H9 (cell line): ENCODE data around the gene DNAJC17. TPM values are rescaled to one million over a fixed set of nuclear protein-coding genes. Genes with fewer than 3 reads are reported as not detected.

Source experiments
- DNase-seq: peaks from one replicate; pipeline ENCODE4 v3.0.0-alpha.2; 2017
- H2AFZ ChIP-seq: one replicate; pipeline ENCODE4 v1.6.1; 2013; ENCODE audit warnings: mild to moderate bottlenecking, low read length, control low read depth, moderate library complexity
- H2AK5ac ChIP-seq: 2 replicates; pipeline ENCODE4 v1.6.1; 2013; ENCODE audit warnings: low read length, control low read depth, mixed read lengths; ENCODE audit not compliant: insufficient read length
- H2BK120ac ChIP-seq: one replicate; pipeline ENCODE4 v1.6.1; 2013; ENCODE audit warnings: low read depth, mild to moderate bottlenecking, low read length, control low read depth, inconsistent platforms; ENCODE audit not compliant: poor library complexity, severe bottlenecking
- H2BK12ac ChIP-seq: 2 replicates; pipeline ENCODE4 v1.6.1; 2013; ENCODE audit warnings: low read length, control low read depth, mixed read lengths, low read depth; ENCODE audit not compliant: insufficient read length
- H2BK15ac ChIP-seq: 2 replicates; pipeline ENCODE4 v1.6.1; 2013; ENCODE audit warnings: low read depth, low read length, control low read depth
- H2BK20ac ChIP-seq: one replicate; pipeline ENCODE4 v1.6.1; 2013; ENCODE audit warnings: low read depth, mild to moderate bottlenecking, low read length, control low read depth, inconsistent platforms; ENCODE audit not compliant: poor library complexity, severe bottlenecking
- H2BK5ac ChIP-seq: 2 replicates; pipeline ENCODE4 v1.6.1; 2013; ENCODE audit warnings: low read length, control low read depth, mixed read lengths; ENCODE audit not compliant: insufficient read length
- H3K14ac ChIP-seq: 2 replicates; pipeline ENCODE4 v1.6.1; 2013; ENCODE audit warnings: low read length, control low read depth; ENCODE audit not compliant: insufficient read depth
- H3K18ac ChIP-seq: 2 replicates; pipeline ENCODE4 v1.6.1; 2013; ENCODE audit warnings: low read depth, mild to moderate bottlenecking, mixed read lengths, low read length, control low read depth; ENCODE audit not compliant: insufficient read length
- H3K23ac ChIP-seq: 2 replicates; pipeline ENCODE4 v1.6.1; 2013; ENCODE audit warnings: low read length, control low read depth, mixed read lengths, low read depth; ENCODE audit not compliant: insufficient read length
- H3K23me2 ChIP-seq: 2 replicates; pipeline ENCODE4 v1.6.1; 2013; ENCODE audit warnings: low read depth, mild to moderate bottlenecking, mixed read lengths, low read length, control low read depth; ENCODE audit not compliant: insufficient read length, poor library complexity, severe bottlenecking
- H3K27ac ChIP-seq: 2 replicates; pipeline ENCODE4 v1.5.1; 2013; ENCODE audit warnings: low read length, control low read depth, mixed read lengths, low read depth; ENCODE audit not compliant: insufficient read length
- H3K27me3 ChIP-seq: 2 replicates; pipeline ENCODE4 v1.6.1; 2013; ENCODE audit warnings: low read length, control low read depth, inconsistent platforms; ENCODE audit not compliant: insufficient read depth
- H3K4ac ChIP-seq: 2 replicates; pipeline ENCODE4 v1.6.1; 2013; ENCODE audit warnings: low read depth, mild to moderate bottlenecking, control low read depth, inconsistent platforms, low read length, moderate library complexity
- H3K4me1 ChIP-seq: 2 replicates; pipeline ENCODE4 v1.6.1; 2013; ENCODE audit warnings: low read length, control low read depth, inconsistent platforms; ENCODE audit not compliant: insufficient read depth
- H3K4me2 ChIP-seq: 2 replicates; pipeline ENCODE4 v1.6.1; 2013; ENCODE audit warnings: low read length, control low read depth, mixed read lengths; ENCODE audit not compliant: insufficient read length, insufficient read depth
- H3K56ac ChIP-seq: 2 replicates; pipeline ENCODE4 v1.6.1; 2013; ENCODE audit warnings: low read depth, mild to moderate bottlenecking, mixed read lengths, low read length, control low read depth; ENCODE audit not compliant: insufficient read length
- H3K79me1 ChIP-seq: 2 replicates; pipeline ENCODE4 v1.6.1; 2013; ENCODE audit warnings: low read depth, mild to moderate bottlenecking, moderate library complexity, low read length, control low read depth, inconsistent platforms; ENCODE audit not compliant: insufficient read depth, poor library complexity, severe bottlenecking
- H3K79me2 ChIP-seq: 2 replicates; pipeline ENCODE4 v1.6.1; 2013; ENCODE audit warnings: low read length, control low read depth, inconsistent platforms; ENCODE audit not compliant: insufficient read depth
- H3K9ac ChIP-seq: 2 replicates; pipeline ENCODE4 v1.6.1; 2013; ENCODE audit warnings: low read length, control low read depth, mixed read lengths; ENCODE audit not compliant: insufficient read length; ENCODE audit errors: extremely low read depth
- H3K9me3 ChIP-seq: one replicate; pipeline ENCODE4 v1.6.1; 2013; ENCODE audit warnings: low read depth, low read length, inconsistent platforms; ENCODE audit not compliant: control insufficient read depth
- H3T11ph ChIP-seq: one replicate; pipeline ENCODE4 v1.6.1; 2013; ENCODE audit warnings: mild to moderate bottlenecking, low read length, control low read depth, inconsistent platforms
- H4K20me1 ChIP-seq: one replicate; pipeline ENCODE4 v1.6.1; 2013; ENCODE audit not compliant: control insufficient read depth, insufficient read length, insufficient read depth
- H4K5ac ChIP-seq: 2 replicates; pipeline ENCODE4 v1.6.1; 2013; ENCODE audit warnings: low read depth, mild to moderate bottlenecking, mixed read lengths, low read length, control low read depth; ENCODE audit not compliant: insufficient read length
- H4K8ac ChIP-seq: replicated peaks from 2 replicates; pipeline ENCODE4 v1.6.1; 2013; ENCODE audit warnings: low read length, control low read depth, mixed read lengths, low read depth; ENCODE audit not compliant: insufficient read length
- H4K91ac ChIP-seq: 2 replicates; pipeline ENCODE4 v1.6.1; 2013; ENCODE audit warnings: low read depth, mild to moderate bottlenecking, moderate library complexity, mixed read lengths, low read length, control low read depth; ENCODE audit not compliant: insufficient read length
- H3K27ac Mint-ChIP-seq, 3 experiments: 2 replicates in 2 of 3; 3 replicates in 1 of 3; pipeline ENCODE4 v1.8.0; 2020 to 2021; ENCODE audit warnings: mixed read lengths in 3 of 3, mild to moderate bottlenecking in 1 of 3, moderate library complexity in 1 of 3
- H3K27me3 Mint-ChIP-seq: 2 replicates; pipeline ENCODE4 v1.8.0; 2021; ENCODE audit warnings: low read depth, mild to moderate bottlenecking, moderate library complexity, mixed read lengths
- H3K36me3 Mint-ChIP-seq, 3 experiments: 2 replicates in 2 of 3; 3 replicates in 1 of 3; pipeline ENCODE4 v1.8.0; 2020 to 2021; ENCODE audit warnings: low read depth in 3 of 3, mixed read lengths in 3 of 3; ENCODE audit not compliant: insufficient read depth in 1 of 3
- H3K4me1 Mint-ChIP-seq, 2 experiments: 2 replicates each; pipeline ENCODE4 v1.8.0; 2020; ENCODE audit warnings: mixed read lengths in 2 of 2
- H3K4me3 Mint-ChIP-seq, 2 experiments: 2 replicates in 1 of 2; 3 replicates in 1 of 2; pipeline ENCODE4 v1.8.0; 2020 to 2021; ENCODE audit warnings: mild to moderate bottlenecking in 2 of 2, mixed read lengths in 2 of 2, moderate library complexity in 1 of 2
- H3K9me3 Mint-ChIP-seq, 2 experiments: 2 replicates in 1 of 2; 3 replicates in 1 of 2; pipeline ENCODE4 v1.8.0; 2020; ENCODE audit warnings: mild to moderate bottlenecking in 2 of 2, mixed read lengths in 2 of 2, moderate library complexity in 1 of 2
- WGBS: extraction: QIAGEN DNeasy Blood & Tissue Kit; methylation state at CpG from one replicate; pipeline ENCODE4 v1.1.7; 2013; ENCODE audit warnings: missing lambda C conversion rate, low lambda C conversion rate, mixed read lengths; ENCODE audit not compliant: insufficient read length; ENCODE audit errors: extremely low coverage; 5-methylcytosine and 5-hydroxymethylcytosine counted together
- total RNA-seq: library from RNA; stranded (reverse); gene quantifications from 2 replicates; pipeline ENCODE4 v1.2.1, GENCODE V29; 2021
- TF ChIP-seq, protein P1 (sequence below): fragments of 200-600 bp; sonication (generic); conservative IDR thresholded peaks from 3 replicates; pipeline ENCODE4 v1.8.0; 2021; ENCODE audit warnings: antibody characterized with exemption, mild to moderate bottlenecking

DNAJC17 gene
- total RNA-seq, 1 experiment from 2014 or later: 38.3 TPM

DNA sequence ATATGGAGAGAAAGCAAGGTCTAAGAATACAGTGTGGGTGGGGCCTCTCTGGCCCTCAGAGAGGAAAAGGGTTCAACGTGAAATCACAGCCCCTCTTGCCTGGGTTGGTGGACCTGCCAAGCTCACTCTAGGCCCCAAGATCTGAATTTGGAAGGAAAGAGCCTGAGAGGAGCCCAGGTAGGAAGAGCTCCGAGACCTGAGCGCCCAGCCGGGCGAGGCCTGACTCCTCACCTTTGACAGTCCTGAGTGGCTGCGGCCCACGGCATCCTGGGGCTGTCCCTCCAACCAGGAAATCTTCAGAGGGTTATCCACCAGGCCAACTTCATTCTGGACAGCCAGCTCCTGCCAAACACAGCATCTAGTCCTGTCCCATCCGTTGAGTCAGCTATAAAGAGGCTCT lies 33.8 kb downstream of the DNAJC17 start:
- H2AFZ ChIP-seq: no peak overlapping the region
- H3K23me2 ChIP-seq: no peaks in the 10 kb centered on the region
- H3T11ph ChIP-seq: no peak overlapping the region
- H3K27me3 ChIP-seq: no peaks in the 10 kb centered on the region
- no peak overlapping the region for H3K27ac ChIP-seq
- H3K56ac ChIP-seq: no peak overlapping the region
- H3K79me2 ChIP-seq: no peaks in the 10 kb centered on the region
- H4K20me1 ChIP-seq: no peaks in the 10 kb centered on the region
- H2BK20ac ChIP-seq: no peak overlapping the region
- H3K14ac ChIP-seq: no peak overlapping the region
- WGBS: no CpG with 5 or more reads among the region's 8 CpGs
- H3K4me3 Mint-ChIP-seq: no peak overlapping the region
- H3K9me3 ChIP-seq: no peaks in the 10 kb centered on the region
- H3K4ac ChIP-seq: no peak overlapping the region
- no peaks in the 10 kb centered on the region; the same call in 1 of the 2 replicates for H3K27me3 Mint-ChIP-seq
- no peaks in the 10 kb centered on the region for H3K4me1 Mint-ChIP-seq
- H3K23ac ChIP-seq: no peak overlapping the region
- H3K27ac Mint-ChIP-seq: peak overlapping the region in 1 of 3 experiments; percentile 70; a peak in 1 of 7 replicates
- no peaks in the 10 kb centered on the region for H3K4me1 ChIP-seq
- no peak overlapping the region for H2BK5ac ChIP-seq
- no peaks in the 10 kb centered on the region for H3K9me3 Mint-ChIP-seq
- H4K8ac ChIP-seq: no peak overlapping the region
- H2BK120ac ChIP-seq: peak overlapping the region; percentile 16
- no peak overlapping the region for H3K18ac ChIP-seq
- H2AK5ac ChIP-seq: no peak overlapping the region
- no peak overlapping the region for H2BK15ac ChIP-seq
- TF ChIP-seq, protein P1, sequence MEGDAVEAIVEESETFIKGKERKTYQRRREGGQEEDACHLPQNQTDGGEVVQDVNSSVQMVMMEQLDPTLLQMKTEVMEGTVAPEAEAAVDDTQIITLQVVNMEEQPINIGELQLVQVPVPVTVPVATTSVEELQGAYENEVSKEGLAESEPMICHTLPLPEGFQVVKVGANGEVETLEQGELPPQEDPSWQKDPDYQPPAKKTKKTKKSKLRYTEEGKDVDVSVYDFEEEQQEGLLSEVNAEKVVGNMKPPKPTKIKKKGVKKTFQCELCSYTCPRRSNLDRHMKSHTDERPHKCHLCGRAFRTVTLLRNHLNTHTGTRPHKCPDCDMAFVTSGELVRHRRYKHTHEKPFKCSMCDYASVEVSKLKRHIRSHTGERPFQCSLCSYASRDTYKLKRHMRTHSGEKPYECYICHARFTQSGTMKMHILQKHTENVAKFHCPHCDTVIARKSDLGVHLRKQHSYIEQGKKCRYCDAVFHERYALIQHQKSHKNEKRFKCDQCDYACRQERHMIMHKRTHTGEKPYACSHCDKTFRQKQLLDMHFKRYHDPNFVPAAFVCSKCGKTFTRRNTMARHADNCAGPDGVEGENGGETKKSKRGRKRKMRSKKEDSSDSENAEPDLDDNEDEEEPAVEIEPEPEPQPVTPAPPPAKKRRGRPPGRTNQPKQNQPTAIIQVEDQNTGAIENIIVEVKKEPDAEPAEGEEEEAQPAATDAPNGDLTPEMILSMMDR: no peak
- H2BK12ac ChIP-seq: no peak overlapping the region
- no peaks in the 10 kb centered on the region for H3K79me1 ChIP-seq
- H4K91ac ChIP-seq: no peak overlapping the region
- no peak overlapping the region for H3K9ac ChIP-seq
- DNase-seq: no peak
- peaks cover 11 to 51% (median 30%) of the 10 kb centered on the region in 3 experiments; a peak in 6 of 7 replicates for H3K36me3 Mint-ChIP-seq
- H3K4me2 ChIP-seq: no peak overlapping the region
- no peak overlapping the region for H4K5ac ChIP-seq
